Fibroblast of the aortic adventitia (primary cell): ENCODE data around the gene FMNL2. TPM values are rescaled to one million over a fixed set of nuclear protein-coding genes. Genes with fewer than 3 reads are reported as not detected.

Source experiments
- DNase-seq: peaks from one replicate; pipeline ENCODE4 v3.0.0-alpha.2; 2010; ENCODE audit warnings: low read depth
- H3K4me3 ChIP-seq: 2 replicates; pipeline ENCODE4 v1.5.1; 2011; ENCODE audit warnings: low read depth, mild to moderate bottlenecking, control low read depth, low read length, moderate library complexity
- total RNA-seq: library from RNA; depleted of rRNA; stranded (reverse); fragments of >200 nt; gene quantifications from 2 replicates; pipeline ENCODE4 v1.2.3, GENCODE V29; 2012; ENCODE audit warnings: low replicate concordance
- TF ChIP-seq, protein P1 (sequence below): IDR thresholded peaks from 2 replicates; pipeline ENCODE4 v1.5.1; 2011; ENCODE audit warnings: mild to moderate bottlenecking, low read length, control low read depth, inconsistent platforms; ENCODE audit not compliant: insufficient read depth

The FMNL2 gene
- total RNA-seq, 1 donor: 23.6 TPM

DNA sequence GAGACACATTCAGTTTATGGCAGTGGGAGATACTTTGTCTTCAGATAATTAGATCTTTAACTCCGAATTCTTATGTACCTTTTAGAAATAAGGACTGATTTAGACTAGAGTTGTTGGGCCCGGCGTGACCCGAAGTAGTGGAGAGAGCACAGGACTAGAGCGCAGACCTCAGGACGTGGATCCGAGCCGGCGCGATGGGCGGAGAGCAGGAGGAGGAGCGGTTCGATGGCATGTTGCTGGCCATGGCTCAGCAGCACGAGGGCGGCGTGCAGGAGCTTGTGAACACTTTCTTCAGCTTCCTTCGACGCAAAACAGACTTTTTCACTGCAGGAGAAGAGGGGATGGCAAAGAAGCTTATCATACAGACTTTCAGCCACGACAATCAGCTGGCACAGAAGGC, 54.5 kb downstream of the FMNL2 start:
- DNase-seq: no peak
- no peak overlapping the region for H3K4me3 ChIP-seq
- TF ChIP-seq, protein P1, sequence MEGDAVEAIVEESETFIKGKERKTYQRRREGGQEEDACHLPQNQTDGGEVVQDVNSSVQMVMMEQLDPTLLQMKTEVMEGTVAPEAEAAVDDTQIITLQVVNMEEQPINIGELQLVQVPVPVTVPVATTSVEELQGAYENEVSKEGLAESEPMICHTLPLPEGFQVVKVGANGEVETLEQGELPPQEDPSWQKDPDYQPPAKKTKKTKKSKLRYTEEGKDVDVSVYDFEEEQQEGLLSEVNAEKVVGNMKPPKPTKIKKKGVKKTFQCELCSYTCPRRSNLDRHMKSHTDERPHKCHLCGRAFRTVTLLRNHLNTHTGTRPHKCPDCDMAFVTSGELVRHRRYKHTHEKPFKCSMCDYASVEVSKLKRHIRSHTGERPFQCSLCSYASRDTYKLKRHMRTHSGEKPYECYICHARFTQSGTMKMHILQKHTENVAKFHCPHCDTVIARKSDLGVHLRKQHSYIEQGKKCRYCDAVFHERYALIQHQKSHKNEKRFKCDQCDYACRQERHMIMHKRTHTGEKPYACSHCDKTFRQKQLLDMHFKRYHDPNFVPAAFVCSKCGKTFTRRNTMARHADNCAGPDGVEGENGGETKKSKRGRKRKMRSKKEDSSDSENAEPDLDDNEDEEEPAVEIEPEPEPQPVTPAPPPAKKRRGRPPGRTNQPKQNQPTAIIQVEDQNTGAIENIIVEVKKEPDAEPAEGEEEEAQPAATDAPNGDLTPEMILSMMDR: no peak

DNA sequence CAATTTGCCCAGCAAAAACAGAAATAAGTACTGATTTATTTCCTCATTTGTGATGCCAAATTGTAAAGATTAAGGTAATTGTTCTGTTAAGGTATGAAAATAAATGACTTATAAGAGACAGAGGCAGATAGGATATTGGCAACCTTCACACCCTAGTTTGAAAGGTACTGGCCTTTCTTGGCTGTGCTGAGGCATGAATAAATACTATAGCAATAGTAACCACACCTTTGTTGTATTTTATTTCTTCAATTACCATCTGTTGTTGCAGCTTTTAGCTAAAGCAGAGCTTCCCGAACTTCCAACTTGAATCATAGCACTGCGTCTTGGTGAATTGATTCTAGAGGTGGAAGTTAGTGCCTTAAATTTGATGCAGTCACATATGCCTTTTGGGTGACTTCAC, 55.9 kb downstream of the FMNL2 start:
- DNase-seq: no peak
- no peak overlapping the region for H3K4me3 ChIP-seq
- TF ChIP-seq, protein P1: no peak

DNA sequence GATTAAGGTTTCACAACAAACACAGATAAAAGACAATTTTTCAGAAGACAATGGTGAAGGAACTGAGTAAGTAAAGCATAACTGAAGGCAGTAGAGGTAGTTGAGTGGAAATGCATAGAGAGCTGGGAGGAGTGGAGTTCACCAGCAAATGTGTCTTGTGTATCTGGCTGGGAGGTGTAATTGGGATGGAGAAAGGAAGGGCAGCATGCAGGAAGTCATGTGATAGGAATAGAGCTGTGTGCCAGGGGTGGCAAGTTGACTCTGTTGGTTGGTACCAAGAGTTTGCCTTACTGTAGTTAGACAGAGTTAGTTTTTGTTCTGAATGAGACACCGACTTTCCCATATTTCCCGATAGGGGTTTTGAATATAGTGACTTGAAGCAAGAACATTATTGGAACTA, 56.3 kb downstream of the FMNL2 start:
- DNase-seq: no peak
- TF ChIP-seq, protein P1: no peak
- H3K4me3 ChIP-seq: no peak overlapping the region

DNA sequence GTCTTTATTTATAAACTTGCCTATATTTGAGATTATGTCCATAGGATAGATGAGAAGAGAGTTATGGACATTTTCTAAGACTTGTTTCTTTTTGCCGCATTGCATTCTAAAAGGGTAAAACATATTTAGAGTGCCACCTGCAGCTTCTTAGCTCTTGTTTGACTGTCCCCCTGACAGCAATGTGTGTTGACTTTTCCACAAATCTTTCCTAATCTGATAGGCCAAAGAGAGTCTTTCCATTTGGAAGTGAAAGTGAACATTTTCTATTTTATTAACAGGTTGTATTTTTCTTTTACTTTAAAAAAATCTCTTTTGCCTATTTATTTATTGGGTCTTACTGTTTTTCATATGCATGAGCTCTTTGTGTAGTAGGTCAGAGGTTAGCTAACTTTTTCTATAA, 58.4 kb downstream of the FMNL2 start:
- H3K4me3 ChIP-seq: no peak overlapping the region
- TF ChIP-seq, protein P1: no peak
- no peak for DNase-seq

DNA sequence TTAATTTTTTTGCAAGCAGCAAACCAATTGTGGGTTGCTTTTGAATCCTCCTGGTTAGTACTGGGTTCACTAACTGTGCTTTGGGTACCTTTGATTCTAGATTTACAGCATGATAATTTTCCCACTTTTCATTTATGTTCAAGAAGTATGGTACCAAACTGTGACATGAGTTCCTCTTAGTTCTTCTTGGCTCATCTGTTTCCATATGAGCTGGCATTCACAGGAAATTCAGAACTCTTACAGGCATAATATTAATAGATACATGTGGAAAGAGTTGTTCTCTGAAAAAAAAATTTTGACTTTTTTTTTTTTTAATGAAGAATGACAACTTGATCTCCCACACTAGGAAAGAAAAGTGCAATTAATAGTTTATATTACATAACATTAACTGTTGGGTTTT, 59.4 kb downstream of the FMNL2 start:
- DNase-seq: no peak
- TF ChIP-seq, protein P1: no peak
- no peak overlapping the region for H3K4me3 ChIP-seq

DNA sequence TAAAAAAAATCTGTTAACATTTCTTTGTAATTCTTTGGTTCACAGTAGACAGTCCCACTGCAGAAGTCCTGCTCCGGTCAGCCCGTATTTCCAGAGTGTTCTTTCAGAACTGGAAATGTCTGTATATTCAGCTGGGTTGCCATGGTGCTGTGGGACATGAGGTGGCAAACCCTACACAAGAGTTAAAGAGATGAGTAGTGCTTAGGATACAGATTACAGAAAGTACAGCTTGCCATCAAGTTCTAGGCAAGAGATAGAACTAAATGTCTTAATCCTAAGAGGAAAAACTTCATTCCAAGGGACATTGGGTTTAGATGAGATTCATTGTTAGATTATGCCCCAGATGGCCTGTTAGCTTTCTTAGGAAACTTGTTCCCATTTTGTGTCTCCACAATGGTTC, 60.1 kb downstream of the FMNL2 start:
- H3K4me3 ChIP-seq: no peak overlapping the region
- TF ChIP-seq, protein P1: no peak
- peak; percentile 46 for DNase-seq

DNA sequence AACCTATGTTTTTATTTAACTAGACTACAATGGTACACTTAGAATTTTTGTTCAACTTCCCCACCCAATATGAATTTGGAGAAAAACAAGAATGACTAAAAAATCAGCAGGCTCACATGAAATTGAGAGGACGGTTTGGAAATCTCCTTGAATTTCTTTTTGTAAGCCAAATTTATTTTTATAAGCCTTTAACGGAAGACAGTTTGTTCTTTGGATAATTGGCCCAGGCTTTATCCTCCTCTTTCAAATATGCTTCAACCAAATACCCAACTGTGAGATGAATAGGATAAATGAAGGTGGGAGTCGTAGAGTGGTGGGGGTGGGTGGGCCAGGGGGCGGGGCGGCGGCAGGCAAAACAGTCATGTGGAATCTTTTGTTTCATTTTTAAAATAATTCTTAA, 60.6 kb downstream of the FMNL2 start:
- DNase-seq: no peak
- TF ChIP-seq, protein P1: no peak
- peak overlapping the region; percentile 52 for H3K4me3 ChIP-seq
